ENCODE results near the gene CD226.

CD226 gene

DNA sequence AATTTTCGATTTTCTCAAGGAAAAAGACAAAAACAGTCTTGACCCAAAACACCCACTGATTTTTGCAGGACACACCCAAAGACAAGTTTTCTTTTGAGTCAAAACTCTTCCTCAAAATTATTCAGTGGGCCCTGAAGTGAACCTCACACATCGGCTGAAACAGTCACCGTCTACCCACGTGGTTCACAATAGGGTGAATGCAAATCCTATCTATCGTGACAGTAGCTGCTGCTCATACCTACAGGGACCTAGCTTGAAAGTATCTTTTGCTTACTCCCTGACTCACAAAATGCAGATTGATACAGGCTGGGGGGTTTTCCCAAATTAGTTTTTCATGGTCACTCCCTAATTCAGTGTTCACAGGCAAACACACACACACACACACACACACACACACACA, 10.7 kb upstream of the CD226 start:
- Histone ChIP-seq H3K9me3 (ENCODE audit: control insufficient read depth, insufficient read depth, low read depth, low read length) (no peaks in the 10 kb centered on the region), H3K36me3 (ENCODE audit: control insufficient read depth in 2 of 2, insufficient read depth in 1 of 2, low read length in 2 of 2) (no peaks in the 10 kb centered on the region), H3K4me1 (ENCODE audit: control insufficient read depth, insufficient read depth, low read length) (no peaks in the 10 kb centered on the region), H3K27ac (ENCODE audit: extremely low read depth, low read depth, low read length) (no peak overlapping the region), H3K4me3 (ENCODE audit: low read depth, low read length) (no peak overlapping the region)
- no peak for TF ChIP-seq KLF7 (tag by site-specific recombination; IDR thresholded peaks at IDR 0.05; ENCODE audit: borderline replicate concordance)
- ChIA-PET POLR2A (no interaction called here), CTCF (interaction anchor here (0.8 kb wide), 1 partner anchor 11 kb away, joined by 3 read pairs; no protein-coding TSS in a partner anchor)

DNA sequence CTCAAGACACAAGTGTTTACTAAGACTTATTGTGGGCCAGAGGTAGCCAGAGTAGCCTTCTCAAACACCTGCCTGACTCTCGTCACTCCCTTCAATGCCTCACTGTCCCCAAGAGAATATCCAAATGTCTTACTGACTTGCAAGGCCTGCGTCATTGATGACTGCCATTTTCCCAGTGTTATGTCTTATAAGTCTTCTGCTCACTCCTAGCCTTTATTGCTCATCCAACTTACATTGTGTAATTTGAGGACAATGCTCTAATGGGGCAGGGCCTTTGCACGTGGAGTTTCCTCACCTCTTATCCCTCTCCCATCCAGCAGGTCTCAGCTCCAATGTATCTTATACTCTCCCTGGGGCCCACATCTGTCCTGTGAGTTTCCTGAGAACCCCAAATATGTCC, 10.1 kb upstream of the CD226 start:
- Histone ChIP-seq H3K4me3 (ENCODE audit: low read depth, low read length) (no peak overlapping the region), H3K36me3 (ENCODE audit: control insufficient read depth in 2 of 2, insufficient read depth in 1 of 2, low read length in 2 of 2) (no peaks in the 10 kb centered on the region), H3K27ac (ENCODE audit: extremely low read depth, low read depth, low read length) (no peak overlapping the region), H3K9me3 (ENCODE audit: control insufficient read depth, insufficient read depth, low read depth, low read length) (no peaks in the 10 kb centered on the region), H3K4me1 (ENCODE audit: control insufficient read depth, insufficient read depth, low read length) (no peaks in the 10 kb centered on the region)
- CTCF ChIA-PET = interaction anchor here (0.5 kb wide), 1 partner anchor 38 kb away, joined by 7 read pairs; no protein-coding TSS in a partner anchor
- POLR2A ChIA-PET = no interaction called here
- TF ChIP-seq, protein P1, sequence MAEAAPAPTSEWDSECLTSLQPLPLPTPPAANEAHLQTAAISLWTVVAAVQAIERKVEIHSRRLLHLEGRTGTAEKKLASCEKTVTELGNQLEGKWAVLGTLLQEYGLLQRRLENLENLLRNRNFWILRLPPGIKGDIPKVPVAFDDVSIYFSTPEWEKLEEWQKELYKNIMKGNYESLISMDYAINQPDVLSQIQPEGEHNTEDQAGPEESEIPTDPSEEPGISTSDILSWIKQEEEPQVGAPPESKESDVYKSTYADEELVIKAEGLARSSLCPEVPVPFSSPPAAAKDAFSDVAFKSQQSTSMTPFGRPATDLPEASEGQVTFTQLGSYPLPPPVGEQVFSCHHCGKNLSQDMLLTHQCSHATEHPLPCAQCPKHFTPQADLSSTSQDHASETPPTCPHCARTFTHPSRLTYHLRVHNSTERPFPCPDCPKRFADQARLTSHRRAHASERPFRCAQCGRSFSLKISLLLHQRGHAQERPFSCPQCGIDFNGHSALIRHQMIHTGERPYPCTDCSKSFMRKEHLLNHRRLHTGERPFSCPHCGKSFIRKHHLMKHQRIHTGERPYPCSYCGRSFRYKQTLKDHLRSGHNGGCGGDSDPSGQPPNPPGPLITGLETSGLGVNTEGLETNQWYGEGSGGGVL (tag by site-specific recombination; IDR thresholded peaks at IDR 0.05) = no peak

DNA sequence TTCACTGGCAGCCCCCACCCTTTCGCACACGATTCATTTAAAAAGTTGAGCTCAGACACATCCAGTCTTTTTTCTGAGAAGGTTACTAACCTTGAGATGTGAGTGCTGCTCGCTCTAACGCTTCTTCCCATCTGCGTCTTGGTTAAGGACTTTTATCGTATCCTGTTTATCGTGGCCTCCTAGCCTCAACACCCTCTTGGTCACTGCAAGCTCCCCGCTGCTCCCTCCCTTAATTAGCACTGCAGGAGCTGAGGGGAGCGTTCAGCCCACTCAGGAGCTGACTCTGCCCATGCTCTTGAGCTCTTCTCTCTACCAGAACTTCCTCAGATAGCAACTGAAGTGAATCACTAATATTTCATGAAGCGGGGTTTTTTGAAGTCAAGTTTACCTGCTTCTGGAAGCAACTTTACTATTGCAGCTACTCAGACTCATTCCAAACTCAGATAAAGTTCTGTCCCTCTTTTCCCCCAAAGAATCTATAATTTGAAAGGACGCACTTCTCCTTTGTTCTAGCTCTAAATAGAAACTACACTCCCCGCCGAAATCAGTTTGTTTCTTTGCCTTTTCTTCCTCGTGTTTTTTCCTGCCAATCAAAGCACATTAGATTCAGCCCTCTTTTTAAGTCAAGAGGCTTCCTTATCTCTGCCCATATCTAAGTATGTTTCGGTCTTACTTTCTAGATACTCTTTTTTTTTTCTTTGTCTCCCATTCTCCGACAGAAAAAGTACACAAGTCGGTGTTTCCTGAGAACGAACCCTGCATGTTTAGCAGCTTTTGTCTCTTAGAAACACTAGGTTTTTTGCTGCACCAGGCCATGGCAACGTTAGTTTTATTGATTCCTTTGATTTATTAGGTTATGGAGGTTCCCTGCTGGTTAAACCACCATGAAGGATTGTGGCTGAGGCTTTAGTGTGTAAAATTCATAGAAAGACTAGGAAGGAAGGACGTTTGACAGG, 9.3 kb upstream of the CD226 start:
- Histone ChIP-seq H3K36me3 (ENCODE audit: control insufficient read depth in 2 of 2, insufficient read depth in 1 of 2, low read length in 2 of 2) (no peaks in the 10 kb centered on the region), H3K9me3 (ENCODE audit: control insufficient read depth, insufficient read depth, low read depth, low read length) (no peaks in the 10 kb centered on the region), H3K4me3 (ENCODE audit: low read depth, low read length) (no peak overlapping the region), H3K4me1 (ENCODE audit: control insufficient read depth, insufficient read depth, low read length) (no peaks in the 10 kb centered on the region), H3K27ac (ENCODE audit: extremely low read depth, low read depth, low read length) (no peak overlapping the region)
- CTCF ChIA-PET = interaction anchor here (0.5 to 0.6 kb wide), 2 partner anchors 39 to 269 kb away, joined by 3 to 7 read pairs; no protein-coding TSS in a partner anchor
- POLR2A ChIA-PET = no interaction called here
- TF ChIP-seq, protein P2, sequence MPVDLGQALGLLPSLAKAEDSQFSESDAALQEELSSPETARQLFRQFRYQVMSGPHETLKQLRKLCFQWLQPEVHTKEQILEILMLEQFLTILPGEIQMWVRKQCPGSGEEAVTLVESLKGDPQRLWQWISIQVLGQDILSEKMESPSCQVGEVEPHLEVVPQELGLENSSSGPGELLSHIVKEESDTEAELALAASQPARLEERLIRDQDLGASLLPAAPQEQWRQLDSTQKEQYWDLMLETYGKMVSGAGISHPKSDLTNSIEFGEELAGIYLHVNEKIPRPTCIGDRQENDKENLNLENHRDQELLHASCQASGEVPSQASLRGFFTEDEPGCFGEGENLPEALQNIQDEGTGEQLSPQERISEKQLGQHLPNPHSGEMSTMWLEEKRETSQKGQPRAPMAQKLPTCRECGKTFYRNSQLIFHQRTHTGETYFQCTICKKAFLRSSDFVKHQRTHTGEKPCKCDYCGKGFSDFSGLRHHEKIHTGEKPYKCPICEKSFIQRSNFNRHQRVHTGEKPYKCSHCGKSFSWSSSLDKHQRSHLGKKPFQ (tag by site-specific recombination; IDR thresholded peaks at IDR 0.05) = no peak
- TF ChIP-seq ZNF24 (tag by site-specific recombination; IDR thresholded peaks at IDR 0.05) (no peak), ZSCAN30 (tag by site-specific recombination; IDR thresholded peaks at IDR 0.05) (no peak), ZNF664 (tag by site-specific recombination; IDR thresholded peaks at IDR 0.05) (no peak), SCRT1 (tag by site-specific recombination; IDR thresholded peaks at IDR 0.05; ENCODE audit: borderline replicate concordance) (no peak), ZXDB (tag by site-specific recombination; IDR thresholded peaks at IDR 0.05) (no peak), ZNF560 (tag by site-specific recombination; IDR thresholded peaks at IDR 0.05; ENCODE audit: borderline replicate concordance) (no peak), SP2 (tag by site-specific recombination; IDR thresholded peaks at IDR 0.05) (no peak), KLF16 (tag by site-specific recombination; IDR thresholded peaks at IDR 0.05) (no peak), ZBTB8A (tag by site-specific recombination; IDR thresholded peaks at IDR 0.05) (no peak), ZIC2 (tag by site-specific recombination; IDR thresholded peaks at IDR 0.05) (no peak)

DNA sequence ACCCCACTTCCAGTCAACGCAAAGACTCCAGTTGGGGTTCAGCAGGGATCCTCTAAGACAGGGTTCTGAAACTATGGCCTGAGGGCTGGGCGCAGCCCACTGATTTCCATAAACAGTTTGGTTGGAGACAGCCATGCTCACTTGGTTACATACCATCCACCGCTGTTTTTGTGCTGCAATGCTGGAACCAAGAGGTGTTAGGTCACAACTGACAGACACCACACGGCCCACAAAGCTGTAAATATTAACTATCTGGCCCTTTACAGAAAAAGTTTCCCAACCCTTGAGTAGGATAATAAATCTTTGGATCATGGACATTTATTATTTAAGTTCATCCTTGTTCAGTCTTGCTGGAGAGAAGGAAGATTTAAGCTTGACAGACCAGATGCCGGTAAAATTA, 8.4 kb upstream of the CD226 start:
- CTCF ChIA-PET = no interaction called here
- POLR2A ChIA-PET = no interaction called here
- Histone ChIP-seq H3K4me3 (ENCODE audit: low read depth, low read length) (no peak overlapping the region), H3K4me1 (ENCODE audit: control insufficient read depth, insufficient read depth, low read length) (no peaks in the 10 kb centered on the region), H3K9me3 (ENCODE audit: control insufficient read depth, insufficient read depth, low read depth, low read length) (no peaks in the 10 kb centered on the region), H3K36me3 (ENCODE audit: control insufficient read depth in 2 of 2, insufficient read depth in 1 of 2, low read length in 2 of 2) (no peaks in the 10 kb centered on the region), H3K27ac (ENCODE audit: extremely low read depth, low read depth, low read length) (no peak overlapping the region)
- TF ChIP-seq YY2 (tag by site-specific recombination; IDR thresholded peaks at IDR 0.05) = no peak
- TF ChIP-seq ZNF274 (IDR thresholded peaks at IDR 0.05; ENCODE audit: low read length) = no peak
- no peak for TF ChIP-seq ZNF274 (tag by site-specific recombination; IDR thresholded peaks at IDR 0.05; ENCODE audit: borderline replicate concordance)
- TF ChIP-seq, protein P3, sequence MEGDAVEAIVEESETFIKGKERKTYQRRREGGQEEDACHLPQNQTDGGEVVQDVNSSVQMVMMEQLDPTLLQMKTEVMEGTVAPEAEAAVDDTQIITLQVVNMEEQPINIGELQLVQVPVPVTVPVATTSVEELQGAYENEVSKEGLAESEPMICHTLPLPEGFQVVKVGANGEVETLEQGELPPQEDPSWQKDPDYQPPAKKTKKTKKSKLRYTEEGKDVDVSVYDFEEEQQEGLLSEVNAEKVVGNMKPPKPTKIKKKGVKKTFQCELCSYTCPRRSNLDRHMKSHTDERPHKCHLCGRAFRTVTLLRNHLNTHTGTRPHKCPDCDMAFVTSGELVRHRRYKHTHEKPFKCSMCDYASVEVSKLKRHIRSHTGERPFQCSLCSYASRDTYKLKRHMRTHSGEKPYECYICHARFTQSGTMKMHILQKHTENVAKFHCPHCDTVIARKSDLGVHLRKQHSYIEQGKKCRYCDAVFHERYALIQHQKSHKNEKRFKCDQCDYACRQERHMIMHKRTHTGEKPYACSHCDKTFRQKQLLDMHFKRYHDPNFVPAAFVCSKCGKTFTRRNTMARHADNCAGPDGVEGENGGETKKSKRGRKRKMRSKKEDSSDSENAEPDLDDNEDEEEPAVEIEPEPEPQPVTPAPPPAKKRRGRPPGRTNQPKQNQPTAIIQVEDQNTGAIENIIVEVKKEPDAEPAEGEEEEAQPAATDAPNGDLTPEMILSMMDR (tag by site-specific recombination; IDR thresholded peaks at IDR 0.05) = no peak
- TF ChIP-seq, protein P4, sequence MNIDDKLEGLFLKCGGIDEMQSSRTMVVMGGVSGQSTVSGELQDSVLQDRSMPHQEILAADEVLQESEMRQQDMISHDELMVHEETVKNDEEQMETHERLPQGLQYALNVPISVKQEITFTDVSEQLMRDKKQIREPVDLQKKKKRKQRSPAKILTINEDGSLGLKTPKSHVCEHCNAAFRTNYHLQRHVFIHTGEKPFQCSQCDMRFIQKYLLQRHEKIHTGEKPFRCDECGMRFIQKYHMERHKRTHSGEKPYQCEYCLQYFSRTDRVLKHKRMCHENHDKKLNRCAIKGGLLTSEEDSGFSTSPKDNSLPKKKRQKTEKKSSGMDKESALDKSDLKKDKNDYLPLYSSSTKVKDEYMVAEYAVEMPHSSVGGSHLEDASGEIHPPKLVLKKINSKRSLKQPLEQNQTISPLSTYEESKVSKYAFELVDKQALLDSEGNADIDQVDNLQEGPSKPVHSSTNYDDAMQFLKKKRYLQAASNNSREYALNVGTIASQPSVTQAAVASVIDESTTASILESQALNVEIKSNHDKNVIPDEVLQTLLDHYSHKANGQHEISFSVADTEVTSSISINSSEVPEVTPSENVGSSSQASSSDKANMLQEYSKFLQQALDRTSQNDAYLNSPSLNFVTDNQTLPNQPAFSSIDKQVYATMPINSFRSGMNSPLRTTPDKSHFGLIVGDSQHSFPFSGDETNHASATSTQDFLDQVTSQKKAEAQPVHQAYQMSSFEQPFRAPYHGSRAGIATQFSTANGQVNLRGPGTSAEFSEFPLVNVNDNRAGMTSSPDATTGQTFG (tag by site-specific recombination; IDR thresholded peaks at IDR 0.05; ENCODE audit: borderline replicate concordance) = no peak
- TF ChIP-seq KLF1 (tag by site-specific recombination; IDR thresholded peaks at IDR 0.05) = no peak
- TF ChIP-seq ZNF560 (tag by site-specific recombination; IDR thresholded peaks at IDR 0.05; ENCODE audit: borderline replicate concordance) = no peak

Data from HEK293 (cell line).